ENCODE results near the gene MAPK6. TPM values are rescaled to one million over a fixed set of nuclear protein-coding genes. Genes with fewer than 3 reads are reported as not detected.

The MAPK6 gene
- 107 TPM for total RNA-seq

DNA sequence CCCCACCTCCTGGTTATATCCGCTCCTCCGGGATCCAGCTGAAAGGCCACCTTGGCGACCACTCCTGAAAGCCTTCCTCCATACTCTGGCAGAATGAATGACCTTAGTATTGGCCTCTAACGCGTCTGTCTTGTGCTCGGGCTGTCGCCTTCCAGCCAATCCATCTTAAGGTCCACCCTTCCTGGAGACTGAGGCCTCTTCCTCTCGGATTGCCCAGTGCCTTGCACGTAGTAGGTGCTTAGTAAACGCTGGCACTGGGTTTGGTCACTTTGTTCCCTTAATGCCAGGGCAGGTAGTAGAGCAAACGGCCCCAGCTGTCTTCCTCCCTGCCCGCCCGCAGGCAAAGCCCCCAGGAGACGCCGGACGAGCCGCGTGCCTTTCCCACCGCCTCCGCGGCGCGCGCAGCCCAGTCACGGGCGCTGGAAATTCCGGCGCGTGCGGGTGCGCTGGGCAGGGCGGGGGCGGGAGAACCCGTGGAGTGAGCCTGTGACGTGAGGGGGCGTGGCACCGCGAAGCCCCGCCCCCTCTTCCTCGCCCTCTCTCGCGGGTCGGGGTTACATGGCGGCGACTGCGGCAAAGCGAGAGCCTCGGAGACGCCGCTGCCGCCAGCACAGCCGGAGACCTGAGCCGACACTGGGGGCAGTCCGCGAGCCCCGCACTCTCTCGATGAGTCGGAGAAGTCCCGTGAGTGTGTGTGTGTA, at the start of gene MAPK6:
MAPK6 (plus strand) TSS at position 527 of the 701 bp plus-strand sequence. CDS start 27,242 bp downstream, outside the sequence.

DNA sequence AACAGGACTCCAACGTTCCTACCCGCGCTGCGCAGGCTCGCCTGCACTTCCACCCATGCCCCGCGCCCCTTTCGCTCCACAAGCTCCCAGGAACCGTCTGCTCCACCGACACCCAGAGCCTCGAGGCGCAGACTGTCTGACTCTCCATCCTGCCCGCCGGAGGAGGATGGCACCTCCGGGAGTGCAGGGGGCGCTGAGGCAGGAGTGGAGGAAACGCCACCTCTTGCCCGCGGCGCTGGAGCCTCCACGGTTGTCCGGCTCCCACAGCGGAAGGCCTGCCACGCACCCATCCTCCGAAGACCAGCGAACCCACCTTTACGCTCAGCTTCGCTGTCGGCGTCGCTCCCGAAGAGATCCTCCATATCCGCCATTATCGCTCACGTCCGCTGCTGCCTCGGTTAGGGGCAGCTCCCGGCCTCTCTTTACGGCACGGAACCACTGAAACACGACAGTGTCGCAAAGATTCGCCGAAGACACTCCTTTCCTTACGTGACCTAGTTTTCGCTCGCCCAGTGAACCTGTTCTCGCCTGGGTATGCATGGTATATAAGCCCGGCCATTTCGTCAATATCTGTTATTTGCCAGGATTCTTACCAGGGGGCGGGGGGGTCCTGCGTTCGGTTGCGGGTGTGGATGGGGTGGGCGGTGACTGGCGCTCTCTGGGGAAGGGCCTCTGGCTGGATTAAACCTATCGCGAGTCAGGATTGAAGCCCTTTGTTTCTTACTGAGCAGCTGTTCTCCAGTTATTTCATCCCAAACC, 47.5 kb upstream of the MAPK6 start, which contains the start of gene LEO1:
LEO1 (minus strand) TSS at position 404 of the 759 bp plus-strand sequence; CDS start at position 371, 33 bp downstream.

Other genes starting within 250 kb of the MAPK6 start
- 54.0 TPM for gene TMOD3, start 189.6 kb upstream of the MAPK6 start, total RNA-seq
- 39.0 TPM for gene LEO1, start 47.4 kb upstream of the MAPK6 start, total RNA-seq
- 1.6 TPM for gene BCL2L10, start 93.6 kb downstream of the MAPK6 start, total RNA-seq
- 74.3 TPM for gene GNB5, start 172.2 kb downstream of the MAPK6 start, total RNA-seq

Measured in diencephalon (tissue), 1 donor.